HepG2 (cell line): Measurements from ENCODE around the gene RGS19. TPM values are rescaled to one million over a fixed set of nuclear protein-coding genes. Genes with fewer than 3 reads are reported as not detected.
A peak's percentile ranks its signal among the peaks of the same experiment; 100 is the strongest.

Experiments used
- ESRRA ChIP-seq: sonication (generic); formaldehyde crosslinking; IDR thresholded peaks from 2 replicates; pipeline ENCODE4 v1.5.1; 2020; ENCODE audit warnings: mild to moderate bottlenecking, low read depth, missing genetic modification reagents
- FOXK2 ChIP-seq: fragments of 450-650 bp; IDR thresholded peaks from 2 replicates; pipeline ENCODE4 v1.6.1; 2016
- HOXA7 ChIP-seq: sonication (generic); formaldehyde crosslinking; IDR thresholded peaks from 2 replicates; pipeline ENCODE4 v1.8.1; 2022; ENCODE audit warnings: mild to moderate bottlenecking, missing genetic modification reagents, moderate library complexity
- KAT7 ChIP-seq: IDR thresholded peaks from 2 replicates; pipeline ENCODE4 v1.6.1; 2018; ENCODE audit warnings: borderline replicate concordance, missing compliant biosample characterization
- KAT8 ChIP-seq: IDR thresholded peaks from 2 replicates; pipeline ENCODE4 v1.6.1; 2016; ENCODE audit warnings: missing genetic modification reagents, missing compliant biosample characterization
- NR2F2 ChIP-seq: IDR thresholded peaks from 2 replicates; pipeline ENCODE4 v1.6.1; 2012; ENCODE audit warnings: low read depth, inconsistent platforms, borderline replicate concordance
- NRL ChIP-seq: sonication (generic); formaldehyde crosslinking; IDR thresholded peaks from 2 replicates; pipeline ENCODE4 v1.5.0; 2020; ENCODE audit warnings: missing genetic modification reagents, mild to moderate bottlenecking, moderate library complexity, borderline replicate concordance
- PTBP1 ChIP-seq: fragments of 200-400 bp; formaldehyde crosslinking; IDR thresholded peaks from 2 replicates; pipeline ENCODE4 v1.6.1; 2018; ENCODE audit warnings: low read length, low read depth; ENCODE audit not compliant: poor library complexity, severe bottlenecking
- RNF2 ChIP-seq: fragments of 450-650 bp; conservative IDR thresholded peaks from 2 replicates; pipeline ENCODE4 v1.6.1; 2016; ENCODE audit warnings: low read depth
- ZNF124 ChIP-seq: sonication (generic); formaldehyde crosslinking; IDR thresholded peaks from 2 replicates; pipeline ENCODE4 v1.4.0; 2020; ENCODE audit warnings: missing genetic modification reagents
- ZNF224 ChIP-seq: sonication (generic); formaldehyde crosslinking; IDR thresholded peaks from 2 replicates; pipeline ENCODE4 v1.5.0; 2020; ENCODE audit warnings: mild to moderate bottlenecking, missing genetic modification reagents
- ZNF256 ChIP-seq: sonication (generic); formaldehyde crosslinking; conservative IDR thresholded peaks from 2 replicates; pipeline ENCODE4 v1.4.0; 2020; ENCODE audit warnings: missing genetic modification reagents
- ZNF260 ChIP-seq: sonication (generic); formaldehyde crosslinking; IDR thresholded peaks from 2 replicates; pipeline ENCODE4 v1.4.0; 2020; ENCODE audit warnings: missing genetic modification reagents, low read depth, mild to moderate bottlenecking, borderline replicate concordance
- ZNF382 ChIP-seq: sonication (generic); formaldehyde crosslinking; IDR thresholded peaks from 2 replicates; pipeline ENCODE4 v1.5.0; 2020; ENCODE audit warnings: missing genetic modification reagents, mild to moderate bottlenecking, borderline replicate concordance
- ZNF660 ChIP-seq: sonication (generic); formaldehyde crosslinking; IDR thresholded peaks from 2 replicates; pipeline ENCODE4 v1.5.1; 2020; ENCODE audit warnings: mild to moderate bottlenecking, low read depth, missing genetic modification reagents, borderline replicate concordance
- polyA plus RNA-seq, 8 experiments: library from polyadenylated mRNA; depleted of rRNA in 3 of 8; stranded (reverse) in 7 of 8; unstranded in 1 of 8; fragments of >200 nt; fragmentation: Illumina TruSeq in 4 of 8; extraction: Trizol in 4 of 8; gene quantifications; 2 replicates each; pipeline versions ENCODE4 v1.2.1 to v1.2.3, GENCODE V29; 2011 to 2016; ENCODE audit warnings: low read depth in 4 of 8, missing spikeins in 1 of 8, mixed read lengths in 1 of 8; ENCODE audit not compliant: insufficient read depth in 1 of 8
- total RNA-seq, 5 experiments: library from RNA; depleted of rRNA; stranded (reverse); fragments of >200 nt; fragmentation: Illumina TruSeq; extraction: Trizol; gene quantifications; 2 replicates each; pipeline ENCODE4 v1.2.3, GENCODE V29; 2016; ENCODE audit warnings: low read depth in 1 of 5
- TF ChIP-seq, protein P1 (sequence below), 2 experiments: sonication (generic) in 1 of 2; formaldehyde crosslinking in 1 of 2; IDR thresholded peaks; 2 replicates each; pipeline versions ENCODE4 v1.5.1 to v1.6.1; 2011 to 2020; ENCODE audit warnings: borderline replicate concordance in 1 of 2, low read depth in 1 of 2, low read length in 1 of 2, mild to moderate bottlenecking in 1 of 2, missing genetic modification reagents in 1 of 2, moderate library complexity in 1 of 2
- TF ChIP-seq, protein P2 (sequence below): sonication (generic); formaldehyde crosslinking; IDR thresholded peaks from 2 replicates; pipeline ENCODE4 v1.5.1; 2020; ENCODE audit warnings: missing genetic modification reagents, mild to moderate bottlenecking, borderline replicate concordance
- TF ChIP-seq, protein P3 (sequence below): sonication (generic); formaldehyde crosslinking; IDR thresholded peaks from 2 replicates; pipeline ENCODE4 v1.8.0; 2022; ENCODE audit warnings: missing genetic modification reagents, mild to moderate bottlenecking, moderate library complexity, borderline replicate concordance
- TF ChIP-seq, protein P4 (sequence below): IDR thresholded peaks from 2 replicates; pipeline ENCODE4 v1.6.1; 2012; ENCODE audit warnings: inconsistent platforms
- TF ChIP-seq, protein P5 (sequence below): sonication (generic); formaldehyde crosslinking; IDR thresholded peaks from 2 replicates; pipeline ENCODE4 v1.5.1; 2020; ENCODE audit warnings: missing genetic modification reagents, mild to moderate bottlenecking, borderline replicate concordance
- TF ChIP-seq, protein P6 (sequence below): sonication (generic); formaldehyde crosslinking; IDR thresholded peaks from 2 replicates; pipeline ENCODE4 v1.8.1; 2023; ENCODE audit warnings: mild to moderate bottlenecking, missing genetic modification reagents

RGS19 gene
- total and polyA plus RNA-seq, 2 of the 13 experiments (the other 11 are each of a cell fraction or from before 2014, with no cell fraction given) = 10.7 to 11.9 TPM

DNA sequence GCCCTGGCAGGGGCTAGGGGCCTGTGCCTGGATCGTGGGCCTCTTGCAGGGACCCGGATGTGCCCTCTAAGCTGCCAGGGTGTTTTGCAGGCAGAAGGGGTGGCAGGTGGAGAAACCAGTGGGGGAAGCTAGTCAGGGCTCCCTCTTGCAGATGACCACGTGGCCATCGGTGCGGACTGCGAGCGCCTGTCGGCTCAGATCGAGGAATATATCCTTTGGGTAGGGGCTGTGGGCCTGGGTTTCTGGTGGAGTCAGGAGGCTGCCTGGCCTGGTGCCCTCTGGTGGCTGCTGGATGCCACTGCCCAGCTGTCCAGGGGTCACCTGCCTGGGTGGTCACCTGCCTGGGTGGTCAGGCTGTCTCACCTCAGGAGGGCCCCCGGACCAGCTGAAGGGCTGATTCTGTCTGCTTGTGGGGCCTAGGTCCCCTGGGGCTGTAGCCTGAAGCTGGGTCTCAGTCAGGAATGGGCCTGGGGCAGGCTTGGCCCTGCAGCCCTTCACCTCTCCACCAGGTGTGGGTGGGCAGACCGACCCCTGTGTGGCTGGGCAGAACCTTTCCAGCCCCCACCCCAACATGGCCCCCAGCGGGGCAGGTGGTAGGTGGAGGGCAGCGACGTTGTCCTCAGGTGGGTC is 9.6 kb downstream of the RGS19 start (continued):
- TF ChIP-seq ZNF382 (CRISPR knock-in tag) = no peak
- TF ChIP-seq, protein P1, sequence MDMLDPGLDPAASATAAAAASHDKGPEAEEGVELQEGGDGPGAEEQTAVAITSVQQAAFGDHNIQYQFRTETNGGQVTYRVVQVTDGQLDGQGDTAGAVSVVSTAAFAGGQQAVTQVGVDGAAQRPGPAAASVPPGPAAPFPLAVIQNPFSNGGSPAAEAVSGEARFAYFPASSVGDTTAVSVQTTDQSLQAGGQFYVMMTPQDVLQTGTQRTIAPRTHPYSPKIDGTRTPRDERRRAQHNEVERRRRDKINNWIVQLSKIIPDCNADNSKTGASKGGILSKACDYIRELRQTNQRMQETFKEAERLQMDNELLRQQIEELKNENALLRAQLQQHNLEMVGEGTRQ (IDR thresholded peaks at IDR 0.05; ENCODE audit: low read depth, low read length) = peak; percentile 34
- TF ChIP-seq, protein P1 (CRISPR knock-in tag; IDR thresholded peaks at IDR 0.05; ENCODE audit: borderline replicate concordance) = no peak; the same call in 1 of the 2 replicates
- TF ChIP-seq, protein P2, sequence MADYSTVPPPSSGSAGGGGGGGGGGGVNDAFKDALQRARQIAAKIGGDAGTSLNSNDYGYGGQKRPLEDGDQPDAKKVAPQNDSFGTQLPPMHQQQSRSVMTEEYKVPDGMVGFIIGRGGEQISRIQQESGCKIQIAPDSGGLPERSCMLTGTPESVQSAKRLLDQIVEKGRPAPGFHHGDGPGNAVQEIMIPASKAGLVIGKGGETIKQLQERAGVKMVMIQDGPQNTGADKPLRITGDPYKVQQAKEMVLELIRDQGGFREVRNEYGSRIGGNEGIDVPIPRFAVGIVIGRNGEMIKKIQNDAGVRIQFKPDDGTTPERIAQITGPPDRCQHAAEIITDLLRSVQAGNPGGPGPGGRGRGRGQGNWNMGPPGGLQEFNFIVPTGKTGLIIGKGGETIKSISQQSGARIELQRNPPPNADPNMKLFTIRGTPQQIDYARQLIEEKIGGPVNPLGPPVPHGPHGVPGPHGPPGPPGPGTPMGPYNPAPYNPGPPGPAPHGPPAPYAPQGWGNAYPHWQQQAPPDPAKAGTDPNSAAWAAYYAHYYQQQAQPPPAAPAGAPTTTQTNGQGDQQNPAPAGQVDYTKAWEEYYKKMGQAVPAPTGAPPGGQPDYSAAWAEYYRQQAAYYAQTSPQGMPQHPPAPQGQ (CRISPR knock-in tag) = no peak
- TF ChIP-seq, protein P3, sequence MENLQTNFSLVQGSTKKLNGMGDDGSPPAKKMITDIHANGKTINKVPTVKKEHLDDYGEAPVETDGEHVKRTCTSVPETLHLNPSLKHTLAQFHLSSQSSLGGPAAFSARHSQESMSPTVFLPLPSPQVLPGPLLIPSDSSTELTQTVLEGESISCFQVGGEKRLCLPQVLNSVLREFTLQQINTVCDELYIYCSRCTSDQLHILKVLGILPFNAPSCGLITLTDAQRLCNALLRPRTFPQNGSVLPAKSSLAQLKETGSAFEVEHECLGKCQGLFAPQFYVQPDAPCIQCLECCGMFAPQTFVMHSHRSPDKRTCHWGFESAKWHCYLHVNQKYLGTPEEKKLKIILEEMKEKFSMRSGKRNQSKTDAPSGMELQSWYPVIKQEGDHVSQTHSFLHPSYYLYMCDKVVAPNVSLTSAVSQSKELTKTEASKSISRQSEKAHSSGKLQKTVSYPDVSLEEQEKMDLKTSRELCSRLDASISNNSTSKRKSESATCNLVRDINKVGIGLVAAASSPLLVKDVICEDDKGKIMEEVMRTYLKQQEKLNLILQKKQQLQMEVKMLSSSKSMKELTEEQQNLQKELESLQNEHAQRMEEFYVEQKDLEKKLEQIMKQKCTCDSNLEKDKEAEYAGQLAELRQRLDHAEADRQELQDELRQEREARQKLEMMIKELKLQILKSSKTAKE (CRISPR knock-in tag) = no peak
- no peak for TF ChIP-seq ZNF224 (CRISPR knock-in tag)
- peak; percentile 31; the same call in 1 of the 2 replicates for TF ChIP-seq ZNF260 (CRISPR knock-in tag)
- TF ChIP-seq RNF2 = no peak
- TF ChIP-seq HOXA7 (CRISPR knock-in tag) = no peak
- TF ChIP-seq NRL (CRISPR knock-in tag) = no peak; the same call in 1 of the 2 replicates
- no peak for TF ChIP-seq PTBP1
- no peak for TF ChIP-seq ZNF124 (CRISPR knock-in tag)
- TF ChIP-seq, protein P4, sequence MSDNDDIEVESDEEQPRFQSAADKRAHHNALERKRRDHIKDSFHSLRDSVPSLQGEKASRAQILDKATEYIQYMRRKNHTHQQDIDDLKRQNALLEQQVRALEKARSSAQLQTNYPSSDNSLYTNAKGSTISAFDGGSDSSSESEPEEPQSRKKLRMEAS = peak; percentile 74
- TF ChIP-seq, protein P5, sequence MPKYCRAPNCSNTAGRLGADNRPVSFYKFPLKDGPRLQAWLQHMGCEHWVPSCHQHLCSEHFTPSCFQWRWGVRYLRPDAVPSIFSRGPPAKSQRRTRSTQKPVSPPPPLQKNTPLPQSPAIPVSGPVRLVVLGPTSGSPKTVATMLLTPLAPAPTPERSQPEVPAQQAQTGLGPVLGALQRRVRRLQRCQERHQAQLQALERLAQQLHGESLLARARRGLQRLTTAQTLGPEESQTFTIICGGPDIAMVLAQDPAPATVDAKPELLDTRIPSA (CRISPR knock-in tag) = no peak
- TF ChIP-seq, protein P6, sequence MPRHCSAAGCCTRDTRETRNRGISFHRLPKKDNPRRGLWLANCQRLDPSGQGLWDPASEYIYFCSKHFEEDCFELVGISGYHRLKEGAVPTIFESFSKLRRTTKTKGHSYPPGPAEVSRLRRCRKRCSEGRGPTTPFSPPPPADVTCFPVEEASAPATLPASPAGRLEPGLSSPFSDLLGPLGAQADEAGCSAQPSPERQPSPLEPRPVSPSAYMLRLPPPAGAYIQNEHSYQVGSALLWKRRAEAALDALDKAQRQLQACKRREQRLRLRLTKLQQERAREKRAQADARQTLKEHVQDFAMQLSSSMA = no peak
- TF ChIP-seq ZNF256 (CRISPR knock-in tag) = no peak
- no peak for TF ChIP-seq FOXK2
- peak; percentile 29; the same call in 1 of the 2 replicates for TF ChIP-seq KAT8 (CRISPR knock-in tag)
- TF ChIP-seq ESRRA (CRISPR knock-in tag) = peak; percentile 41; the same call in 1 of the 2 replicates
- TF ChIP-seq NR2F2 = peak; percentile 17; the same call in 1 of the 2 replicates
- no peak for TF ChIP-seq ZNF660
- TF ChIP-seq KAT7 (CRISPR knock-in tag) = peak; percentile 62; the same call in 1 of the 2 replicates
